ENCODE results near the gene SHROOM3. TPM values are rescaled to one million over a fixed set of nuclear protein-coding genes. Genes with fewer than 3 reads are reported as not detected.
A peak's percentile ranks its signal among the peaks of the same experiment; 100 is the strongest.

SHROOM3 gene
- total RNA-seq, 4 donors from 2014 or later, result 29.5 to 127 (median 59.9) TPM

DNA sequence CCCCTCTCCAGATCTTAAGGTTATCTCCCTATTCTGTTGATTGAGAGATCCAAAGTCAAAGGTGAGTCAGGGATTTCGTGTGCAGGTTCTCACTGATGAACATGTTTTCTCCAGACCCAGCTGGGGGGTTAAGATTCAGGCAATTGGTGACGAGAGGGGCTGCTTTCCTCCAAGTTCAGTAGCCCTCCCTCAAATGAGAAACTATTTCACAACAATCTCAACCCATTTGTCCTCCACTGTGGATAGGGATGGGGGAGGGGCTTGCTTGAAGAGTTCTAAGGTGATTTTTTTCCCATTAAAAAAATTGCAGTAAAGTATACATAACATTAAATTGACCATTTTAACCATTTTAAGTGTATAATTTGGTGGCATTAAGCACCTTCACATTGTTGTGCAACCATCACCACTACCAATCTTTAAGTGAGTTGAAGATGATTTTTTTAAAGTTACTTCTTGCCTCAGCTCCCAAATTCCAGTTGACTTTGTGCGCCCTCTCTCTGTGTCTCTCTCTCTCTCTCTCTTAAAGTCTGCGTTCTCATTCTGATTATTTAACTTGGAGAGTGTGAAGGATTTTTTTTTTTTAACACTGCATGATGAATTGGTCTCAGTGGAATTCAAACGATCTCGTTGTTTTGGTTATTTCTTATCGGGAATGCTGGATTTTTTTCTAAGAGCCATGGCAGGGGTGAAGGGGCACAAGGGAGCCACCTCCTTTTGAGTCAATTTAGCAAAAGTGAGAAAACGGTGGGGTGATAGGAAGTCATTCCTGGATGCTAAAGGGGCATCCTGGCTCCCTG, 175.9 kb downstream of the SHROOM3 start:
- no peaks in the 10 kb centered on the region for H3K27me3 ChIP-seq
- TF ChIP-seq CTCF (IDR thresholded peaks at IDR 0.05) (peak in 1 of 4 experiments; percentile 56), POLR2A (IDR thresholded peaks at IDR 0.05) (no peak)
- H3K36me3 ChIP-seq, result no peaks in the 10 kb centered on the region
- H3K4me1 ChIP-seq, result peaks cover 3 to 69% (median 5%) of the 10 kb centered on the region in 3 donors
- H3K9me3 ChIP-seq, result no peaks in the 10 kb centered on the region
- WGBS, 2 donors (ENCODE audit: low coverage in 1 of 2), result 19 to 20% methylated on average over 7 to 8 of the region's 8 CpGs
- H3K4me3 ChIP-seq, result peak overlapping the region; percentile 25 to 27
- peak overlapping the region; percentile 72 to 97 (median 82) for H3K27ac ChIP-seq
- ATAC-seq, result peak; percentile 28

- no peak for TF ChIP-seq CTCF (IDR thresholded peaks at IDR 0.05)
- no peak for TF ChIP-seq POLR2AphosphoS5 (IDR thresholded peaks at IDR 0.05)
- no peak for TF ChIP-seq EP300 (IDR thresholded peaks at IDR 0.05)
- TF ChIP-seq POLR2A (IDR thresholded peaks at IDR 0.05), result no peak
- Histone ChIP-seq H3K4me3 (peak overlapping the region; percentile 25 to 27), H3K9me3 (no peaks in the 10 kb centered on the region), H3K4me1 (peaks cover 1 to 64% (median 5%) of the 10 kb centered on the region in 3 donors), H3K36me3 (no peaks in the 10 kb centered on the region), H3K27me3 (no peaks in the 10 kb centered on the region), H3K27ac (peak overlapping the region; percentile 72 to 97 (median 82))
- peak; percentile 72 for ATAC-seq
- WGBS, 2 donors (ENCODE audit: low coverage in 1 of 2), result 25 to 38% methylated on average over 4 to 6 of the region's 6 CpGs
Measured at GRCh38 chr4:76611616-76612207, 176.7 kb downstream of the SHROOM3 start.

DNA sequence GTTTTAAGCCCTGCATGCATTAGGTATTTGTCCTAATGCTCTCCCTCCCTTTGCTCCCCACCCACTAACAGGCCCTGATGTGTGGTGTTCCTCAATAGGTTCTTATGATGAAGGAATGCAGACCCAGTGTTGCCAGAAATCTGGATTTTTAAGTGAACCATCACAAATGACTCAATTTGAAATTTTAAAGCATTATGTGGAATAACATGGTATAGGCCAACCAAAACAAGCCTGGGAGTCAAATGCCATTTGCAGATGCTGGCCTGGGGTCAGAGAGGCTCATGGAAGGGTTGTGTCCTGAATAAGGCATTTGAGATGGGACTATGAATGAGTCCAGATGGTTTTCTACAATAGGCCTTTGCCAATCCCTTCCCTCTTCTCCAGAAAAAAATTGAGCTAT, 179.6 kb downstream of the SHROOM3 start:
- TF ChIP-seq EP300 (IDR thresholded peaks at IDR 0.05) (no peak), CTCF (IDR thresholded peaks at IDR 0.05) (no peak), POLR2A (IDR thresholded peaks at IDR 0.05) (no peak), POLR2AphosphoS5 (IDR thresholded peaks at IDR 0.05) (no peak)
- H3K9me3 ChIP-seq, result no peaks in the 10 kb centered on the region
- no peak overlapping the region for H3K27ac ChIP-seq
- no peak for ATAC-seq
- H3K4me3 ChIP-seq, result no peak overlapping the region
- H3K4me1 ChIP-seq, result peaks cover 0 to 45% (median 5%) of the 10 kb centered on the region in 3 donors
- H3K36me3 ChIP-seq, result no peaks in the 10 kb centered on the region
- no peaks in the 10 kb centered on the region for H3K27me3 ChIP-seq

- no peak for ATAC-seq
- no peaks in the 10 kb centered on the region for H3K9me3 ChIP-seq
- H3K4me1 ChIP-seq, result peaks cover 0 to 33% (median 0%) of the 10 kb centered on the region in 3 donors
- no peak overlapping the region for H3K27ac ChIP-seq
- WGBS, 2 donors (ENCODE audit: low coverage in 1 of 2), result 71 to 73% methylated on average over 3 of the region's 3 CpGs
- H3K4me3 ChIP-seq, result no peak overlapping the region
- no peaks in the 10 kb centered on the region for H3K36me3 ChIP-seq
- H3K27me3 ChIP-seq, result no peaks in the 10 kb centered on the region
- TF ChIP-seq POLR2AphosphoS5 (IDR thresholded peaks at IDR 0.05), result no peak
- no peak for TF ChIP-seq CTCF (IDR thresholded peaks at IDR 0.05)
- no peak for TF ChIP-seq EP300 (IDR thresholded peaks at IDR 0.05)
- no peak for TF ChIP-seq POLR2A (IDR thresholded peaks at IDR 0.05)
Measured at GRCh38 chr4:76615999-76616398, 181.0 kb downstream of the SHROOM3 start.

GRCh38 chr4:76616526-76616925, 181.5 kb downstream of the SHROOM3 start:
- Histone ChIP-seq H3K9me3 (no peaks in the 10 kb centered on the region), H3K36me3 (no peaks in the 10 kb centered on the region), H3K4me3 (no peak overlapping the region), H3K4me1 (peaks cover 0 to 33% (median 0%) of the 10 kb centered on the region in 3 donors), H3K27me3 (no peaks in the 10 kb centered on the region), H3K27ac (no peak overlapping the region)
- TF ChIP-seq POLR2AphosphoS5 (IDR thresholded peaks at IDR 0.05), result no peak
- TF ChIP-seq POLR2A (IDR thresholded peaks at IDR 0.05), result no peak
- TF ChIP-seq CTCF (IDR thresholded peaks at IDR 0.05), result no peak
- no peak for TF ChIP-seq EP300 (IDR thresholded peaks at IDR 0.05)
- 85 to 89% methylated on average over 2 of the region's 2 CpGs for WGBS, 2 donors (ENCODE audit: low coverage in 1 of 2)
- ATAC-seq, result no peak
